SHP77 (cell line): ENCODE measurements around the gene SEC16B.
A peak's percentile ranks its signal among the peaks of the same experiment; 100 is the strongest.

ENCODE experiments used
- DNase-seq, 2 experiments: peaks; one replicate each; lab custom pipeline; 2025; lab: John Stamatoyannopoulos, UW

The SEC16B gene

DNA sequence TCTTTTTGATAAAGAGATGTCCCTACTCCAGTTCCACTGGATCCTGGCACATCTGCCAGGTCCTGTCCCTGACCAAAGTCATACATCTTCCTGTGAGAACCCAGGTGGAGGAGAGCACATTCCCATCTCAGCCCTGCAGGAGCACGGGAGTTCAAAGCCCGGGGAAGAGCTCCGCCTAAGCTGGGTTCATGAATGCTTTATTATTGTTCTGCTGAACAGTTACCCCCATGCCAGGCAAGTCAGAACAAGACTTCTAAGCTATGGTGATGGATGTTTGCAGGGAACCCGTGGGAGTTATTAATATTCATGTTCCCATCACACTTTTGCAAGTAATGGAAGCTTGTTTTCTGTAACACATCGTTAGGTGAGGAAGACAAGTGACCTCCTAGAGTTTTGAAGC, 62.9 kb downstream of the SEC16B start:
- DNase-seq: no peak

DNA sequence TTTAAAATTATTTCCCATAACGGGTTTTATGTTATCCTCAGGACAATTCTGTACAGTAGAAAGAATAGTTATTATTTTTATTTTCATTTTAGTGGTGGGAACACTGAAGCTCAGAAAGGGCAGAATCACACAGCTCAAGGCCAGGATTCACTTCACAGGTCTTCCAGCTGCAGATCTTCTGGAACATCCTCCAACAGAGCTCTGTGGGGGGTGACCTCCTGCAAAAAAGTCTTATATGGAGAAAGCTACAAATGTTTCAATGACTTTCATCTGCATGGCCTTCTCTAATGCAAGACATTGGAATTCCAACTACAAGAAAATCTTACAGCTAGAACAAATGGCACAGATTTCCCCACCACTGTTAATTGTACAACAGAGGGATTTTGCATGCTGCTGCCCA, 64.2 kb downstream of the SEC16B start:
- DNase-seq: no peak

DNA sequence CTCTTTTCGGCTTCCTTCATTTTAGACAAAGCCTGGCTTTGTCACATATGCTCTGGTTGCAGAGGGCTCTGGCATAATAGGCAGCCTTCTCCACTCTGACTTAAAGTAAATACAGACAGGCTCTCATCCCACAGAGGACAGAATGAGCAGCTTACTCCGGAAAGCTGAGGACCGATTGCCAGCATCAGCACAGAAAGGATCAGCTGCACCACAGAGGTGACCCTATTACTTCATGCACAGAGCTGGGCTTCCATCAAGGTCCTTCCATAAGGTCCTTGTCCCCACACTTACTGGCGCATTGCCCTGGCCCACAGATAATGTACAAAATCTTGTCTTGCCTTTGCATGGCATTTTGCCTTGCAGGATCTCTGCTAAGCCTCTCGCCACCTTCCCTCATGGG, 67.6 kb downstream of the SEC16B start:
- peak in 1 of 2 experiments; percentile 39 for DNase-seq

- DNase-seq: peak; percentile 60 to 76
Observed at GRCh38 chr1:177897998-177898654, 71.7 kb downstream of the SEC16B start.

- DNase-seq: no peak
Observed at GRCh38 chr1:177897281-177897997, 72.4 kb downstream of the SEC16B start.
